ENCODE measurements around the gene APBB1. TPM values are rescaled to one million over a fixed set of nuclear protein-coding genes. Genes with fewer than 3 reads are reported as not detected.

The APBB1 gene
- total RNA-seq, 1 experiment from 2014 or later, result 34.8 TPM

DNA sequence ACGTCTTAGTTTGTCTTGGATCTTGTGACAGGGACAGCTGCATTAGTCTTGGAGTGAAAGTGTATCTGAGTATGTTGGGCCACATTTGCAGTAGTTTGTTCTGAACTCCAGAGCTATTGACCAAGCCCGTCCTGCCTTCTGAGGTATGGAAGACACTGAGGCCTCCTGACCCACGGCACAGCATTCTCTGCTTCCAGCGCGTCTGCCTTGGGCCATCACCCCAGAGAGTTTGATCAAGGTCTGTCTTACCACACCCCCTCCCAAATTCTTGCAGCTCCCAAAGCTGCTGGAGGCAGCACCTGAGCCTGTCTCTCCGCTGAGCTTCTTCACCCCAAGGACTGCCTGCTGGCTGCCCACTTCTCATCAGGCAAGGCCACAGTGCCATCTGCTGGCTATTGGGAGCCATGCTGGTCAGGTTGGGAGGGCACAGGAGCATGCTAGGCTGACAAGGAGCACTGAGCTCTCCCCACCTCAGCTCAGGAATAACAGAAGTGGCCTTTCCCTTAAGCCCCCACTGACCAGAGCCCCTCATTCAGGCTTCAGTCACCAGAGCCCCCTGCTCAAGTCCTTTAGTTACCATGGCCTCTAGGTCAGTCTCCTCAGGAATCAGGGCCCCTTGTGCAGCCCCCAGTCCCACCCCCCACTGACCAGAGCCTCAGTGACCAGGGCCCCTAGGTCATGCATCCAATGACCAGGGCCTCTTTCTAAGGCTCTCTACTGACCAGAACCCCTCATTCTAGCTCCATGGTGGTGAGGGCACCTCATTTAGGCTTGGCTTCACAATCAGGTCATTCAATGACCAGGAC lies 55.8 kb downstream of the APBB1 start:
- DNase-seq, result peak; percentile 92
- Histone ChIP-seq H2AFZ (ENCODE audit: low read length) (no peak overlapping the region), H2BK15ac (ENCODE audit: low read depth, low read length) (no peak overlapping the region), H4K8ac (replicated peaks; ENCODE audit: insufficient read length, low read depth, low read length) (no peak overlapping the region), H3K14ac (ENCODE audit: insufficient read depth, low read length) (no peak overlapping the region), H2AK5ac (ENCODE audit: insufficient read length, low read length) (no peak overlapping the region), H2BK20ac (ENCODE audit: low read depth, low read length, poor library complexity, severe bottlenecking) (no peak overlapping the region), H3K27me3 (ENCODE audit: insufficient read depth, low read length) (no peaks in the 10 kb centered on the region), H3K56ac (ENCODE audit: insufficient read length, low read depth, low read length) (no peak overlapping the region), H3T11ph (ENCODE audit: low read length) (no peak overlapping the region), H3K4ac (ENCODE audit: low read depth, low read length) (no peak overlapping the region), H3K23ac (ENCODE audit: insufficient read length, low read depth, low read length) (no peak overlapping the region), H3K9ac (ENCODE audit: extremely low read depth, insufficient read length, low read length) (no peak overlapping the region), H3K4me2 (ENCODE audit: insufficient read depth, insufficient read length, low read length) (no peak overlapping the region), H3K79me2 (ENCODE audit: insufficient read depth, low read length) (no peaks in the 10 kb centered on the region), H3K27ac (ENCODE audit: insufficient read length, low read depth, low read length) (no peak overlapping the region), H4K20me1 (ENCODE audit: control insufficient read depth, insufficient read depth, insufficient read length) (no peaks in the 10 kb centered on the region), H2BK12ac (ENCODE audit: insufficient read length, low read depth, low read length) (no peak overlapping the region), H2BK5ac (ENCODE audit: insufficient read length, low read length) (no peak overlapping the region), H3K9me3 (ENCODE audit: control insufficient read depth, low read depth, low read length) (no peaks in the 10 kb centered on the region), H3K18ac (ENCODE audit: insufficient read length, low read depth, low read length) (no peak overlapping the region), H3K79me1 (ENCODE audit: insufficient read depth, low read depth, low read length, poor library complexity, severe bottlenecking) (no peaks in the 10 kb centered on the region), H4K91ac (ENCODE audit: insufficient read length, low read depth, low read length) (no peak overlapping the region), H3K4me1 (ENCODE audit: insufficient read depth, low read length) (no peaks in the 10 kb centered on the region), H2BK120ac (ENCODE audit: low read depth, low read length, poor library complexity, severe bottlenecking) (no peak overlapping the region), H4K5ac (ENCODE audit: insufficient read length, low read depth, low read length) (no peak overlapping the region), H3K23me2 (ENCODE audit: insufficient read length, low read depth, low read length, poor library complexity, severe bottlenecking) (no peaks in the 10 kb centered on the region)
- Mint-ChIP-seq H3K4me3 (no peak overlapping the region), H3K4me1 (peaks cover 4 to 5% of the 10 kb centered on the region in 2 experiments), H3K9me3 (no peaks in the 10 kb centered on the region), H3K27ac (no peak overlapping the region), H3K36me3 (ENCODE audit: insufficient read depth in 1 of 3, low read depth in 3 of 3) (no peaks in the 10 kb centered on the region), H3K27me3 (ENCODE audit: low read depth) (no peaks in the 10 kb centered on the region; the same call in 1 of the 2 replicates)
- WGBS (ENCODE audit: extremely low coverage, insufficient read length, low lambda C conversion rate), result no CpG with 5 or more reads among the region's 6 CpGs
- TF ChIP-seq, protein P1, sequence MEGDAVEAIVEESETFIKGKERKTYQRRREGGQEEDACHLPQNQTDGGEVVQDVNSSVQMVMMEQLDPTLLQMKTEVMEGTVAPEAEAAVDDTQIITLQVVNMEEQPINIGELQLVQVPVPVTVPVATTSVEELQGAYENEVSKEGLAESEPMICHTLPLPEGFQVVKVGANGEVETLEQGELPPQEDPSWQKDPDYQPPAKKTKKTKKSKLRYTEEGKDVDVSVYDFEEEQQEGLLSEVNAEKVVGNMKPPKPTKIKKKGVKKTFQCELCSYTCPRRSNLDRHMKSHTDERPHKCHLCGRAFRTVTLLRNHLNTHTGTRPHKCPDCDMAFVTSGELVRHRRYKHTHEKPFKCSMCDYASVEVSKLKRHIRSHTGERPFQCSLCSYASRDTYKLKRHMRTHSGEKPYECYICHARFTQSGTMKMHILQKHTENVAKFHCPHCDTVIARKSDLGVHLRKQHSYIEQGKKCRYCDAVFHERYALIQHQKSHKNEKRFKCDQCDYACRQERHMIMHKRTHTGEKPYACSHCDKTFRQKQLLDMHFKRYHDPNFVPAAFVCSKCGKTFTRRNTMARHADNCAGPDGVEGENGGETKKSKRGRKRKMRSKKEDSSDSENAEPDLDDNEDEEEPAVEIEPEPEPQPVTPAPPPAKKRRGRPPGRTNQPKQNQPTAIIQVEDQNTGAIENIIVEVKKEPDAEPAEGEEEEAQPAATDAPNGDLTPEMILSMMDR (conservative IDR thresholded peaks at IDR 0.05), result peak; percentile 93

All from H9 (cell line).